Gastroesophageal sphincter (tissue), 3 donors: Measurements from ENCODE around the gene FIGNL2.

Experiments used
- POLR2A ChIP-seq, 2 donors: fragments of 450-650 bp; IDR thresholded peaks; one replicate each; pipeline ENCODE4 v1.6.1; 2017; ENCODE audit warnings: antibody characterized with exemption in 2 of 2, mild to moderate bottlenecking in 2 of 2, moderate library complexity in 1 of 2
- POLR2AphosphoS5 ChIP-seq: sonication (generic); formaldehyde crosslinking; IDR thresholded peaks from one replicate; pipeline ENCODE4 v1.6.1; 2017; ENCODE audit warnings: antibody characterized with exemption
- TF ChIP-seq, protein P1 (sequence below), 4 experiments: fragments of 200-600 bp in 2 of 4; fragments of 450-650 bp in 2 of 4; sonication (generic) in 1 of 4; IDR thresholded peaks; one replicate each; pipeline ENCODE4 v1.5.1; 2017 to 2019; ENCODE audit warnings: antibody characterized with exemption in 4 of 4, mild to moderate bottlenecking in 2 of 4, moderate library complexity in 2 of 4

DNA sequence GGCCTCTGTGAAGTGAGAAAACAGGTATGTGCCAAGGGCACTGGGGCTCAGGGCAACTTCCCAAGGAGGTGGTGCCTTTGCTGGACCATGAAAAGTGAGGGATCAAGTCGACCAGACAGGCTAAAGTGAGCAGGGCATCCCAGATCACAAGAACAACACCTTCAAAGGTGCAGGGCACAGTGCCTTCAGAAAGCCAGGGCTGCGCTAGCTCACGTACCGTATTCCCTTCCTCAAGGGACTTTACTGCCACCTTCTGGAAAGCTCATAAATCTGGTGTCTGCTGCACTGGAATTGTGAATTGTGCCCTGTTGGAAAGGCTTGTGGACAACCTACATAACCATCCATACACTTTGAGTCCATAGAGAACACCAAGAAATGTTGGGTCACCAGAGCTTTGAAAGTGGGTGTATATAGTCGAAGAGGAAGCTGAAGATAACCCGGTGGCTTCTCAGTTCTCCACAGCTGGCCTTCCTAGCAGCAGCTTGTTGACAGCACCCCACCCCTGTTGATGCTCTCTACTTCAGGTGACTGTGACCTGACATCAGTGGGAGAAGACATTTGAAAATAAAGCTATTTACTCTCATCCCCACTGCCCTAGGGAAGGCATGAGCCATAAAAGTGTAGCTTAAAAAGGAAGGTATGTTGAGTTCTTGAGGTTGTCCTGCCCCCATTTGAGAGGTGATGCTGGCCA lies 24.5 kb downstream of the FIGNL2 start:
- TF ChIP-seq, protein P1, sequence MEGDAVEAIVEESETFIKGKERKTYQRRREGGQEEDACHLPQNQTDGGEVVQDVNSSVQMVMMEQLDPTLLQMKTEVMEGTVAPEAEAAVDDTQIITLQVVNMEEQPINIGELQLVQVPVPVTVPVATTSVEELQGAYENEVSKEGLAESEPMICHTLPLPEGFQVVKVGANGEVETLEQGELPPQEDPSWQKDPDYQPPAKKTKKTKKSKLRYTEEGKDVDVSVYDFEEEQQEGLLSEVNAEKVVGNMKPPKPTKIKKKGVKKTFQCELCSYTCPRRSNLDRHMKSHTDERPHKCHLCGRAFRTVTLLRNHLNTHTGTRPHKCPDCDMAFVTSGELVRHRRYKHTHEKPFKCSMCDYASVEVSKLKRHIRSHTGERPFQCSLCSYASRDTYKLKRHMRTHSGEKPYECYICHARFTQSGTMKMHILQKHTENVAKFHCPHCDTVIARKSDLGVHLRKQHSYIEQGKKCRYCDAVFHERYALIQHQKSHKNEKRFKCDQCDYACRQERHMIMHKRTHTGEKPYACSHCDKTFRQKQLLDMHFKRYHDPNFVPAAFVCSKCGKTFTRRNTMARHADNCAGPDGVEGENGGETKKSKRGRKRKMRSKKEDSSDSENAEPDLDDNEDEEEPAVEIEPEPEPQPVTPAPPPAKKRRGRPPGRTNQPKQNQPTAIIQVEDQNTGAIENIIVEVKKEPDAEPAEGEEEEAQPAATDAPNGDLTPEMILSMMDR (IDR thresholded peaks at IDR 0.05), result peak in 2 of 4 experiments; percentile 27 to 52
- TF ChIP-seq POLR2AphosphoS5 (no peak), POLR2A (IDR thresholded peaks at IDR 0.05) (no peak)
